NCI-H446 (cell line): Measurements from ENCODE around the gene SORBS2.

Source experiments
- DNase-seq, 2 experiments: peaks; one replicate each; lab custom pipeline; 2025; lab: John Stamatoyannopoulos, UW

Gene SORBS2

GRCh38 chr4:185800266-185800945 is 11.6 kb downstream of the SORBS2 start:
- no peak for DNase-seq

- no peak for DNase-seq
Measured at GRCh38 chr4:185799442-185799841, 12.6 kb downstream of the SORBS2 start.

- DNase-seq, result no peak
Measured at GRCh38 chr4:185797596-185798338, 14.2 kb downstream of the SORBS2 start.

GRCh38 chr4:185797018-185797417 is 15.0 kb downstream of the SORBS2 start:
- DNase-seq, result no peak

GRCh38 chr4:185796176-185796575 is 15.8 kb downstream of the SORBS2 start:
- no peak for DNase-seq

- no peak for DNase-seq
Measured at GRCh38 chr4:185794637-185795036, 17.4 kb downstream of the SORBS2 start.

GRCh38 chr4:185793716-185794115 is 18.3 kb downstream of the SORBS2 start:
- DNase-seq, result no peak

GRCh38 chr4:185793116-185793485 is 18.9 kb downstream of the SORBS2 start:
- DNase-seq, result no peak

- no peak for DNase-seq
Measured at GRCh38 chr4:185792384-185793115, 19.4 kb downstream of the SORBS2 start.

GRCh38 chr4:185787926-185788679 is 23.9 kb downstream of the SORBS2 start:
- no peak for DNase-seq

- DNase-seq, result no peak
Measured at GRCh38 chr4:185786422-185786821, 25.6 kb downstream of the SORBS2 start.

GRCh38 chr4:185783574-185783973 is 28.4 kb downstream of the SORBS2 start:
- DNase-seq, result no peak

- DNase-seq, result no peak
Measured at GRCh38 chr4:185782523-185782922, 29.5 kb downstream of the SORBS2 start.

GRCh38 chr4:185781555-185782215 is 30.3 kb downstream of the SORBS2 start:
- no peak for DNase-seq

- DNase-seq, result no peak
Measured at GRCh38 chr4:185780472-185780871, 31.5 kb downstream of the SORBS2 start.

GRCh38 chr4:185779517-185779916 is 32.5 kb downstream of the SORBS2 start:
- DNase-seq, result no peak

GRCh38 chr4:185778307-185778706 is 33.7 kb downstream of the SORBS2 start:
- no peak for DNase-seq

GRCh38 chr4:185775792-185776555 is 36.0 kb downstream of the SORBS2 start:
- no peak for DNase-seq

- no peak for DNase-seq
Measured at GRCh38 chr4:185774845-185775680, 36.9 kb downstream of the SORBS2 start.

GRCh38 chr4:185774131-185774653 is 37.8 kb downstream of the SORBS2 start:
- DNase-seq, result no peak
